Spinal cord (tissue), 10 donors: ENCODE results near the gene AFG1L. TPM values are rescaled to one million over a fixed set of nuclear protein-coding genes. Genes with fewer than 3 reads are reported as not detected.
A peak's percentile ranks its signal among the peaks of the same experiment; 100 is the strongest.

Experiments
- DNase-seq, 6 donors: peaks; one replicate each; pipeline versions ENCODE4 v3.0.0 to v3.0.0-alpha.2; 2013 to 2015; ENCODE audit warnings: low spot score in 6 of 6, low read depth in 4 of 6
- H3K27ac ChIP-seq: one replicate; pipeline ENCODE4 v1.5.1; 2013; ENCODE audit warnings: low read depth, low read length, control low read depth
- H3K27me3 ChIP-seq: one replicate; pipeline ENCODE4 v1.6.1; 2013; ENCODE audit warnings: low read length; ENCODE audit not compliant: control insufficient read depth, insufficient read depth
- H3K36me3 ChIP-seq: one replicate; pipeline ENCODE4 v1.6.1; 2013; ENCODE audit warnings: low read length; ENCODE audit not compliant: control insufficient read depth, insufficient read depth
- H3K4me1 ChIP-seq: one replicate; pipeline ENCODE4 v1.6.1; 2013; ENCODE audit warnings: low read length; ENCODE audit not compliant: control insufficient read depth, insufficient read depth
- H3K4me3 ChIP-seq: one replicate; pipeline ENCODE4 v1.5.1; 2013; ENCODE audit warnings: low read depth, low read length, control low read depth
- H3K9me3 ChIP-seq: one replicate; pipeline ENCODE4 v1.6.1; 2013; ENCODE audit warnings: low read length; ENCODE audit not compliant: control insufficient read depth, insufficient read depth
- WGBS: methylation state at CpG from one replicate; pipeline ENCODE4 v1.1.5; 2013; ENCODE audit warnings: missing lambda C conversion rate; ENCODE audit not compliant: insufficient coverage; 5-methylcytosine and 5-hydroxymethylcytosine counted together
- polyA plus RNA-seq, 2 donors: library from polyadenylated mRNA; unstranded; fragments of 120-200 nt; gene quantifications; one replicate each; pipeline ENCODE4 v1.2.1, GENCODE V29; 2013; ENCODE audit not compliant: insufficient read length in 2 of 2
- total RNA-seq, 2 donors: library from RNA; depleted of rRNA in 1 of 2; stranded (reverse); fragments of 120-200 nt in 1 of 2; fragments of >200 nt in 1 of 2; gene quantifications; one replicate each; pipeline versions ENCODE4 v1.2.3 to v1.2.4, GENCODE V29; 2013 to 2014
- donor health status: healthy.

Gene AFG1L
- total and polyA plus RNA-seq, 4 donors = 5.6 to 12.0 (median 9.5) TPM

- no peaks in the 10 kb centered on the region for H3K4me1 ChIP-seq
- no peak for DNase-seq
- H3K4me3 ChIP-seq = no peak overlapping the region
- H3K27me3 ChIP-seq = no peaks in the 10 kb centered on the region
- H3K9me3 ChIP-seq = no peaks in the 10 kb centered on the region
- no CpG with 5 or more reads among the region's 2 CpGs for WGBS
- H3K36me3 ChIP-seq = no peaks in the 10 kb centered on the region
- no peak overlapping the region for H3K27ac ChIP-seq
Observed at GRCh38 chr6:108482559-108482958, 187.7 kb downstream of the AFG1L start.

- no peak overlapping the region for H3K27ac ChIP-seq
- DNase-seq = peak in 1 of 6 donors; percentile 29
Observed at GRCh38 chr6:108484016-108484415, 189.2 kb downstream of the AFG1L start.

GRCh38 chr6:108489699-108490098, 194.8 kb downstream of the AFG1L start:
- Histone ChIP-seq H3K27ac (no peak overlapping the region), H3K27me3 (no peaks in the 10 kb centered on the region), H3K4me1 (no peaks in the 10 kb centered on the region), H3K9me3 (no peaks in the 10 kb centered on the region), H3K36me3 (no peaks in the 10 kb centered on the region), H3K4me3 (no peak overlapping the region)
- WGBS = no CpG with 5 or more reads among the region's 5 CpGs
- DNase-seq = no peak

More at GRCh38 chr6:108484016-108484415, 189.2 kb downstream of the AFG1L start:
- no CpG with 5 or more reads among the region's 1 CpG for WGBS
- Histone ChIP-seq H3K4me3 (no peak overlapping the region), H3K4me1 (no peaks in the 10 kb centered on the region), H3K36me3 (no peaks in the 10 kb centered on the region), H3K9me3 (no peaks in the 10 kb centered on the region), H3K27me3 (no peaks in the 10 kb centered on the region)

- no peaks in the 10 kb centered on the region for H3K36me3 ChIP-seq
- peak in 4 of 6 donors; percentile 10 to 82 (median 46) for DNase-seq
Observed at GRCh38 chr6:108492131-108492766, 197.4 kb downstream of the AFG1L start.

GRCh38 chr6:108494434-108494833, 199.6 kb downstream of the AFG1L start:
- H3K36me3 ChIP-seq = peaks cover under 1% of the 10 kb centered on the region
- H3K4me1 ChIP-seq = no peaks in the 10 kb centered on the region
- no peak overlapping the region for H3K4me3 ChIP-seq
- peak in 1 of 6 donors; percentile 27 for DNase-seq
- H3K27me3 ChIP-seq = no peaks in the 10 kb centered on the region
- no peak overlapping the region for H3K27ac ChIP-seq
- H3K9me3 ChIP-seq = no peaks in the 10 kb centered on the region
- WGBS = no CpG with 5 or more reads among the region's 2 CpGs

More at GRCh38 chr6:108492131-108492766, 197.4 kb downstream of the AFG1L start:
- H3K4me1 ChIP-seq = no peaks in the 10 kb centered on the region
- no peak overlapping the region for H3K27ac ChIP-seq
- H3K27me3 ChIP-seq = no peaks in the 10 kb centered on the region
- no peak overlapping the region for H3K4me3 ChIP-seq
- H3K9me3 ChIP-seq = no peaks in the 10 kb centered on the region

GRCh38 chr6:108497883-108498282, 203.0 kb downstream of the AFG1L start:
- Histone ChIP-seq H3K4me3 (no peak overlapping the region), H3K9me3 (no peaks in the 10 kb centered on the region), H3K36me3 (peaks cover 2% of the 10 kb centered on the region), H3K27ac (no peak overlapping the region), H3K27me3 (no peaks in the 10 kb centered on the region), H3K4me1 (no peaks in the 10 kb centered on the region)
- DNase-seq = peak in 2 of 6 donors; percentile 27 to 47
- 17% methylated on average over 1 of the region's 3 CpGs for WGBS

GRCh38 chr6:108501559-108501958, 206.7 kb downstream of the AFG1L start:
- Histone ChIP-seq H3K27me3 (no peaks in the 10 kb centered on the region), H3K4me1 (no peaks in the 10 kb centered on the region), H3K27ac (no peak overlapping the region), H3K36me3 (peaks cover 2% of the 10 kb centered on the region), H3K9me3 (no peaks in the 10 kb centered on the region), H3K4me3 (no peak overlapping the region)
- DNase-seq = no peak
- WGBS = no CpG with 5 or more reads among the region's 3 CpGs

- no peak overlapping the region for H3K27ac ChIP-seq
- H3K9me3 ChIP-seq = no peaks in the 10 kb centered on the region
- peaks cover 2% of the 10 kb centered on the region for H3K36me3 ChIP-seq
- no peaks in the 10 kb centered on the region for H3K27me3 ChIP-seq
- H3K4me1 ChIP-seq = no peaks in the 10 kb centered on the region
- H3K4me3 ChIP-seq = no peak overlapping the region
- WGBS = no CpG with 5 or more reads among the region's 1 CpG
- DNase-seq = no peak
Observed at GRCh38 chr6:108502832-108503231, 208.0 kb downstream of the AFG1L start.

GRCh38 chr6:108507316-108507715, 212.5 kb downstream of the AFG1L start:
- WGBS = no CpG with 5 or more reads among the region's 2 CpGs
- DNase-seq = no peak
- Histone ChIP-seq H3K27me3 (no peaks in the 10 kb centered on the region), H3K9me3 (no peaks in the 10 kb centered on the region), H3K27ac (no peak overlapping the region), H3K36me3 (no peaks in the 10 kb centered on the region), H3K4me1 (no peaks in the 10 kb centered on the region), H3K4me3 (no peak overlapping the region)
